COLO829 (cell line): Measurements from ENCODE around the gene ITGAE.
A peak's percentile ranks its signal among the peaks of the same experiment; 100 is the strongest.
"Not testable (repeated sequence)": the region's sequence is repeated elsewhere in the genome, so short reads cannot be mapped to it uniquely, and the experiment has no call there.

Source experiments
- DNase-seq: peaks from one replicate; pipeline ENCODE4 v3.0.0; 2012; ENCODE audit warnings: low spot score

Gene ITGAE

GRCh38 chr17:3728099-3728498, 72.9 kb downstream of the ITGAE start:
- not testable (repeated sequence) for DNase-seq

GRCh38 chr17:3727041-3727440, 73.9 kb downstream of the ITGAE start:
- DNase-seq: no peak

- DNase-seq: no peak
Measured at GRCh38 chr17:3724378-3725077, 76.5 kb downstream of the ITGAE start.

GRCh38 chr17:3723556-3724377, 77.2 kb downstream of the ITGAE start, which contains the start of gene HASPIN:
TSS of gene HASPIN (plus strand) at chr17:3723903. CDS start at chr17:3723936, 33 bp downstream.
- peak; percentile 94 for DNase-seq

GRCh38 chr17:3723188-3723555, 77.8 kb downstream of the ITGAE start:
- DNase-seq: no peak

- no peak for DNase-seq
Measured at GRCh38 chr17:3722716-3723115, 78.3 kb downstream of the ITGAE start.

GRCh38 chr17:3719265-3719664, 81.7 kb downstream of the ITGAE start:
- DNase-seq: no peak

- no peak for DNase-seq
Measured at GRCh38 chr17:3718201-3718600, 82.8 kb downstream of the ITGAE start.

GRCh38 chr17:3715296-3715695, 85.7 kb downstream of the ITGAE start:
- no peak for DNase-seq

- no peak for DNase-seq
Measured at GRCh38 chr17:3712811-3713463, 88.1 kb downstream of the ITGAE start.

- DNase-seq: no peak
Measured at GRCh38 chr17:3710951-3711383, 90.0 kb downstream of the ITGAE start.

GRCh38 chr17:3708366-3708765, 92.6 kb downstream of the ITGAE start:
- DNase-seq: no peak

GRCh38 chr17:3705718-3705984, 95.3 kb downstream of the ITGAE start:
- not testable (repeated sequence) for DNase-seq

GRCh38 chr17:3704931-3705717, 95.9 kb downstream of the ITGAE start:
- no peak for DNase-seq

GRCh38 chr17:3702041-3702539, 98.9 kb downstream of the ITGAE start:
- DNase-seq: not testable (repeated sequence)

GRCh38 chr17:3699951-3700350, 101.0 kb downstream of the ITGAE start:
- no peak for DNase-seq

GRCh38 chr17:3698139-3698538, 102.8 kb downstream of the ITGAE start:
- no peak for DNase-seq

- DNase-seq: no peak
Measured at GRCh38 chr17:3697103-3697476, 103.9 kb downstream of the ITGAE start.

- no peak for DNase-seq
Measured at GRCh38 chr17:3695723-3696411, 105.1 kb downstream of the ITGAE start, which contains the start of gene P2RX5. TSS of gene P2RX5 (minus strand) at chr17:3696155. CDS start at chr17:3696005, 150 bp downstream.

GRCh38 chr17:3695129-3695722, 105.8 kb downstream of the ITGAE start:
- DNase-seq: no peak

- no peak for DNase-seq
Measured at GRCh38 chr17:3693829-3694231, 107.2 kb downstream of the ITGAE start.
